Gastroesophageal sphincter (tissue), 4 donors: ENCODE results near the gene GTF3A. TPM values are rescaled to one million over a fixed set of nuclear protein-coding genes. Genes with fewer than 3 reads are reported as not detected.

Experiments
- ATAC-seq: fragments of 150-250 bp; one replicate; pipeline ENCODE4 v1.9.1; 2016; ENCODE audit warnings: mild to moderate bottlenecking, moderate library complexity
- H3K27ac ChIP-seq, 4 donors: fragments of 200-600 bp; sonication (generic) in 3 of 4; 1 replicate in 3 of 4; 2 replicates in 1 of 4; pipeline ENCODE4 v1.5.1; 2016 to 2019
- H3K27me3 ChIP-seq: fragments of 200-600 bp; sonication (generic); one replicate; pipeline ENCODE4 v1.5.1; 2019
- H3K36me3 ChIP-seq, 2 donors: fragments of 200-600 bp; sonication (generic); one replicate each; pipeline ENCODE4 v1.5.1; 2019; ENCODE audit warnings: control low read depth in 1 of 2
- H3K4me1 ChIP-seq, 3 donors: fragments of 200-600 bp; sonication (generic); 1 replicate in 2 of 3; 2 replicates in 1 of 3; pipeline ENCODE4 v1.5.1; 2016 to 2019; ENCODE audit warnings: control low read depth in 2 of 3
- H3K4me3 ChIP-seq, 2 donors: fragments of 200-600 bp; sonication (generic); one replicate each; pipeline ENCODE4 v1.5.1; 2019; ENCODE audit warnings: mild to moderate bottlenecking in 1 of 2, moderate library complexity in 1 of 2
- H3K9me3 ChIP-seq, 3 donors: fragments of 200-600 bp; sonication (generic); one replicate each; pipeline ENCODE4 v1.5.1; 2017 to 2019; ENCODE audit warnings: control low read depth in 2 of 3
- EP300 ChIP-seq: sonication (generic); formaldehyde crosslinking; IDR thresholded peaks from one replicate; pipeline ENCODE4 v1.6.1; 2017; ENCODE audit warnings: antibody characterized with exemption, mild to moderate bottlenecking
- POLR2A ChIP-seq, 2 donors: fragments of 450-650 bp; IDR thresholded peaks; one replicate each; pipeline ENCODE4 v1.6.1; 2017; ENCODE audit warnings: antibody characterized with exemption in 2 of 2, mild to moderate bottlenecking in 2 of 2, moderate library complexity in 1 of 2
- POLR2AphosphoS5 ChIP-seq: sonication (generic); formaldehyde crosslinking; IDR thresholded peaks from one replicate; pipeline ENCODE4 v1.6.1; 2017; ENCODE audit warnings: antibody characterized with exemption
- WGBS, 2 donors: methylation state at CpG; one replicate each; pipeline ENCODE4 v1.1.5; 2018; ENCODE audit warnings: low coverage in 1 of 2; 5-methylcytosine and 5-hydroxymethylcytosine counted together
- total RNA-seq, 4 donors: library from RNA; depleted of rRNA; stranded (reverse); fragments of >200 nt; gene quantifications; one replicate each; pipeline ENCODE4 v1.1.0, GENCODE V29; 2016
- TF ChIP-seq, protein P1 (sequence below), 4 experiments: fragments of 200-600 bp in 2 of 4; fragments of 450-650 bp in 2 of 4; sonication (generic) in 1 of 4; IDR thresholded peaks; one replicate each; pipeline ENCODE4 v1.5.1; 2017 to 2019; ENCODE audit warnings: antibody characterized with exemption in 4 of 4, mild to moderate bottlenecking in 2 of 4, moderate library complexity in 2 of 4

GTF3A gene
- total RNA-seq, 4 donors from 2014 or later = 90.5 to 151 (median 120) TPM

DNA sequence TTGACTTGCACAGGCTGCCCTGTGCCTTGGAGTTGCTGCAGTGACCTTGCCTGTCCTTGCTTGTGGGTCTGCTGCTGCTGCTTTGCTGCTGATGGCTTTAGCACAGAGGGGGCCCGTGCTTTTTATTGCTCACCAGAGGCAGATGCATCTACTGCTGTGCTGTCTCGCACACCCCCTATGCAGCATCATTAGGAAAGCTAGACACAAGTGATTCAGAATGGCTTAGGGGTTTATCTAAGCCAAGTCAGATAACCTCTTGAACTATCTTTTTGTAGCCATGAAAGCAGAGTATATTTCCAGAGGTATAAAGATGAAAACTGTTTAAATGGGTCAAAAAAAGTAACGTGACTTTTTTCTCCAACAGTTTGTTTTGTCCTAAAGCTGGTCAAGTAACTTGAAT is 7.8 kb downstream of the GTF3A start:
- Histone ChIP-seq H3K9me3 (no peaks in the 10 kb centered on the region), H3K36me3 (peaks cover 0 to 99% of the 10 kb centered on the region in 2 donors), H3K4me1 (peaks cover 0 to 10% (median 0%) of the 10 kb centered on the region in 3 donors), H3K4me3 (no peak overlapping the region), H3K27me3 (no peaks in the 10 kb centered on the region), H3K27ac (no peak overlapping the region)
- WGBS, 2 donors = 67 to 86% methylated on average over 1 of the region's 3 CpGs
- TF ChIP-seq POLR2AphosphoS5 (no peak), EP300 (no peak), POLR2A (IDR thresholded peaks at IDR 0.05) (no peak)
- TF ChIP-seq, protein P1, sequence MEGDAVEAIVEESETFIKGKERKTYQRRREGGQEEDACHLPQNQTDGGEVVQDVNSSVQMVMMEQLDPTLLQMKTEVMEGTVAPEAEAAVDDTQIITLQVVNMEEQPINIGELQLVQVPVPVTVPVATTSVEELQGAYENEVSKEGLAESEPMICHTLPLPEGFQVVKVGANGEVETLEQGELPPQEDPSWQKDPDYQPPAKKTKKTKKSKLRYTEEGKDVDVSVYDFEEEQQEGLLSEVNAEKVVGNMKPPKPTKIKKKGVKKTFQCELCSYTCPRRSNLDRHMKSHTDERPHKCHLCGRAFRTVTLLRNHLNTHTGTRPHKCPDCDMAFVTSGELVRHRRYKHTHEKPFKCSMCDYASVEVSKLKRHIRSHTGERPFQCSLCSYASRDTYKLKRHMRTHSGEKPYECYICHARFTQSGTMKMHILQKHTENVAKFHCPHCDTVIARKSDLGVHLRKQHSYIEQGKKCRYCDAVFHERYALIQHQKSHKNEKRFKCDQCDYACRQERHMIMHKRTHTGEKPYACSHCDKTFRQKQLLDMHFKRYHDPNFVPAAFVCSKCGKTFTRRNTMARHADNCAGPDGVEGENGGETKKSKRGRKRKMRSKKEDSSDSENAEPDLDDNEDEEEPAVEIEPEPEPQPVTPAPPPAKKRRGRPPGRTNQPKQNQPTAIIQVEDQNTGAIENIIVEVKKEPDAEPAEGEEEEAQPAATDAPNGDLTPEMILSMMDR (IDR thresholded peaks at IDR 0.05) = no peak
- ATAC-seq = no peak

GRCh38 chr13:27432611-27433210 is 8.3 kb downstream of the GTF3A start:
- H3K4me1 ChIP-seq = peaks cover 0 to 5% (median 0%) of the 10 kb centered on the region in 3 donors
- ATAC-seq = no peak
- H3K27ac ChIP-seq = no peak overlapping the region
- H3K4me3 ChIP-seq = no peak overlapping the region
- H3K27me3 ChIP-seq = no peaks in the 10 kb centered on the region
- H3K36me3 ChIP-seq = peaks cover 0 to 98% of the 10 kb centered on the region in 2 donors
- WGBS, 2 donors = 55 to 80% methylated on average over 4 to 12 of the region's 12 CpGs
- H3K9me3 ChIP-seq = no peaks in the 10 kb centered on the region
- TF ChIP-seq, protein P1 (IDR thresholded peaks at IDR 0.05) = no peak
- no peak for TF ChIP-seq POLR2AphosphoS5
- TF ChIP-seq POLR2A (IDR thresholded peaks at IDR 0.05) = no peak
- no peak for TF ChIP-seq EP300

DNA sequence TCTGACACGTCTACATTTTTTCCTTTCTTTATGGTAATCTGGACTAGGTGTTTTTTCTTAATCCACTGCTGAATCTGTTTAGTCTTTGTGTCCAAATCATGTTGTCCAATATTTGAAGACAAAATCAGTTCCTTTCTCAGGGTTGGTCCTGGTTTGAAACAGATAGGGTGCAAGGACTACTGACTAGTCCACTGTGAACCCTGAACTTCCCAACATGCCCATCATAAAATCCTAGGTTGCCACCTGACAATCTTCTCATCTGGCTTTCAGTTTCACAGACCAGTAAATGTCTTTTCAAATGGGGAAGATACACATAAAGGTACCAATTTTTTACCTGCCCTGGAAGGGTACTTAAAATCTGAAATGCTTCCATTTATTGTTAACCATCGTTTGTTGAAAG is 12.7 kb downstream of the GTF3A start:
- Histone ChIP-seq H3K4me3 (no peak overlapping the region), H3K9me3 (no peaks in the 10 kb centered on the region), H3K27ac (no peak overlapping the region), H3K27me3 (no peaks in the 10 kb centered on the region), H3K36me3 (peaks cover 0 to 93% of the 10 kb centered on the region in 2 donors), H3K4me1 (peaks cover 0 to 9% (median 0%) of the 10 kb centered on the region in 3 donors)
- no peak for ATAC-seq
- 83 to 100% methylated on average over 2 of the region's 2 CpGs for WGBS, 2 donors
- TF ChIP-seq, protein P1 (IDR thresholded peaks at IDR 0.05) = no peak
- TF ChIP-seq POLR2AphosphoS5 (no peak), POLR2A (IDR thresholded peaks at IDR 0.05) (no peak)

GRCh38 chr13:27440408-27440807 is 16.0 kb downstream of the GTF3A start:
- H3K27ac ChIP-seq = no peak overlapping the region
- no peaks in the 10 kb centered on the region for H3K9me3 ChIP-seq
- H3K4me3 ChIP-seq = no peak overlapping the region
- 89 to 100% methylated on average over 1 of the region's 1 CpG for WGBS, 2 donors
- ATAC-seq = no peak
- H3K27me3 ChIP-seq = no peaks in the 10 kb centered on the region
- peaks cover 0 to 71% of the 10 kb centered on the region in 2 donors for H3K36me3 ChIP-seq
- TF ChIP-seq, protein P1 (IDR thresholded peaks at IDR 0.05) = no peak
- no peak for TF ChIP-seq EP300
- TF ChIP-seq POLR2AphosphoS5 = no peak
- TF ChIP-seq POLR2A (IDR thresholded peaks at IDR 0.05) = no peak
- peaks cover 0 to 10% (median 0%) of the 10 kb centered on the region in 3 donors for H3K4me1 ChIP-seq

GRCh38 chr13:27442071-27442647 is 17.7 kb downstream of the GTF3A start:
- H3K4me3 ChIP-seq = no peak overlapping the region
- TF ChIP-seq, protein P1 (IDR thresholded peaks at IDR 0.05) = no peak
- TF ChIP-seq POLR2AphosphoS5 (no peak), EP300 (no peak), POLR2A (IDR thresholded peaks at IDR 0.05) (no peak)
- no peaks in the 10 kb centered on the region for H3K27me3 ChIP-seq
- peaks cover 0 to 22% (median 0%) of the 10 kb centered on the region in 3 donors for H3K4me1 ChIP-seq
- H3K9me3 ChIP-seq = no peaks in the 10 kb centered on the region
- ATAC-seq = no peak
- no peak overlapping the region for H3K27ac ChIP-seq
- 76% methylated on average over 14 to 15 of the region's 15 CpGs for WGBS, 2 donors
- H3K36me3 ChIP-seq = peaks cover 0 to 54% of the 10 kb centered on the region in 2 donors
